GM13977 (cell line): ENCODE results near the gene AUTS2.
"Not testable (repeated sequence)": the region's sequence is repeated elsewhere in the genome, so short reads cannot be mapped to it uniquely, and the experiment has no call there.

Source experiments
- DNase-seq: peaks from one replicate; pipeline ENCODE4 v3.0.0; 2012; ENCODE audit warnings: low spot score
- in situ Hi-C: fragments of 300-500 bp; cut with MboI; formaldehyde crosslinking; loops from one replicate; pipeline ENCODE4 v1.12.0; 2022; ENCODE audit warnings: low sequenced_read_pairs, low pct_unique_long_range_greater_than_20kb, mixed read lengths, inconsistent platforms; ENCODE audit not compliant: unreplicated experiment
- TF ChIP-seq, protein P1 (sequence below): IDR thresholded peaks from 2 replicates; pipeline ENCODE4 v1.5.1; 2012; ENCODE audit warnings: mild to moderate bottlenecking, control low read depth; ENCODE audit not compliant: insufficient read depth; ENCODE audit errors: extremely low read depth, missing control alignments

The AUTS2 gene

DNA sequence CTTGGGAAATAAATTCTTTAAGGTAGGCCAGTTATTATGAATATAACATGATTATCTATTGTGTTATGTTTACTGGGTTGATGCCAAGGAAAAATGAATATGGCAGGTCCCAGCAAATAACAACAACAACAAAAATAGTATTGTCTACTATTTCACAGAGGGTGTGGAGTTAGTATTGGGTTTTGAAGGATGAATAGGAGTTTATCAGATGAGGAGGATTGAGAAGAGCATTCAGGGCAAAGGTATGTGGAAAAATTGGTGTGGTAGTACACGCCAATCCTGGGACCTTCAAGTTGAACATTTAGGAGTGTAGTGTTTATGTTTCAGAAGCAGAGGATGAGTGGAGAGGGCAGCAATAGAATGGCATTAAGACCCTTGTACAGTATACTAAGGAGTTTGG lies 671.9 kb downstream of the AUTS2 start:
- TF ChIP-seq, protein P1, sequence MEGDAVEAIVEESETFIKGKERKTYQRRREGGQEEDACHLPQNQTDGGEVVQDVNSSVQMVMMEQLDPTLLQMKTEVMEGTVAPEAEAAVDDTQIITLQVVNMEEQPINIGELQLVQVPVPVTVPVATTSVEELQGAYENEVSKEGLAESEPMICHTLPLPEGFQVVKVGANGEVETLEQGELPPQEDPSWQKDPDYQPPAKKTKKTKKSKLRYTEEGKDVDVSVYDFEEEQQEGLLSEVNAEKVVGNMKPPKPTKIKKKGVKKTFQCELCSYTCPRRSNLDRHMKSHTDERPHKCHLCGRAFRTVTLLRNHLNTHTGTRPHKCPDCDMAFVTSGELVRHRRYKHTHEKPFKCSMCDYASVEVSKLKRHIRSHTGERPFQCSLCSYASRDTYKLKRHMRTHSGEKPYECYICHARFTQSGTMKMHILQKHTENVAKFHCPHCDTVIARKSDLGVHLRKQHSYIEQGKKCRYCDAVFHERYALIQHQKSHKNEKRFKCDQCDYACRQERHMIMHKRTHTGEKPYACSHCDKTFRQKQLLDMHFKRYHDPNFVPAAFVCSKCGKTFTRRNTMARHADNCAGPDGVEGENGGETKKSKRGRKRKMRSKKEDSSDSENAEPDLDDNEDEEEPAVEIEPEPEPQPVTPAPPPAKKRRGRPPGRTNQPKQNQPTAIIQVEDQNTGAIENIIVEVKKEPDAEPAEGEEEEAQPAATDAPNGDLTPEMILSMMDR: no peak
- in situ Hi-C loops: no loop called here
- DNase-seq: no peak

DNA sequence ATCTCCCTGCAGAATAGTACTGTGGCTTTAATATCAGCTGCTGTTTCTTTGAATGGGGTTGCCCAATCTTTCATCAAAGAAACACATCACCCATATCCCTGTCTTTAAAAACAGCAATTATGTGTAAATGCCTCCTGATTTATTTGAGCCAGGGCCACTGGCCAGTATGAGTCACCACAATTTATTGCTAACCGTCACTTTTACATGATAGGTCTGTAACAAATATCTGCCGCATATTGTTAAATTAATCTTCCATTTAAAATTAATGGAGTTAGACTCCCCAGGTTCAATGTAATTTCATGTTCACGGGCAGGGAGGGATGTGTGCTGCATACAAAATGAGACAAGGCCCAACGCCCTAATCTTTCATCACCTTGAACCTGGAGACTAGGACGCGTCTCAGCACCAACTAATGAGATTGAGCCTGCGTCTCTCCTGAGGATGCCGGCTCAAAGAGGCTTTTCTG lies 673.4 kb downstream of the AUTS2 start:
- no peak for DNase-seq
- TF ChIP-seq, protein P1: no peak
- in situ Hi-C loops: no loop called here

DNA sequence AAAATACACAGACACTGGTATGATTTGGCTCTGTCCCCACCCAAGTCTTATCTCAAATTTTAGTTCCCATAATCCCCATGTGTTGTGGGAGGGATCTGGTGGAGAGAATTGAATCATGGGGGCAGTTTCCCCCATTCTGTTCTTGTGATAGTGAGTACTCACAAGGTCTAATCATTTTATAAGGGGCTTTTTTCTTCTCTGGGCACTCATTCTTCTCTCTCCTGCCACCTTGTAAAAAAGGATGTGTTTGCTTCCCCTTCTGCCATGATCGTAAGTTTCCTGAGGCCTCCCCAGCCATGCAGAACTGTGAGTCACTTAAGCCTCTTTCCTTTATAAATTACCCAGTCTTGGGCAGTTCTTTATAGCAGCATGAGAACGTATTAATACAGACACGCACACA lies 677.3 kb downstream of the AUTS2 start:
- in situ Hi-C loops, DNase-seq: not testable (repeated sequence)

DNA sequence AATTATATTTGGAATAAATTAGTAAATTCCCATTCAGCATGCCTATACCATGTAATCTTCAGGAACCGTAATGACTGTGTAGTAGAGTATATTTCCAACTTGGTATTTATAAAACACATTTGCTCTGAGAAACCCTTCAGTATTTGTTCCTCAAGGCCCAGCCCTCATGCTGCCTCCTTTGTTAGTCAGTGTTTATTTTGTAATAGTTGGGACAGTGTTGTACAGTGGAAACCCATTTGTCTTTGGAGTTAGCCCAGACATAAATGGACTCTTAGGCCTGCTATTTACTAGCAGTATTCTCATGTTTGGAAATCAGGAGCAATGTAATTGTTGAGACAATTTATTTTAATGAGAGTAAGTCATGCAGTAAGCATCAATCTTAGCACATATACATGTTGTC lies 686.9 kb downstream of the AUTS2 start:
- TF ChIP-seq, protein P1: no peak
- DNase-seq: no peak
- in situ Hi-C loops: no loop called here

DNA sequence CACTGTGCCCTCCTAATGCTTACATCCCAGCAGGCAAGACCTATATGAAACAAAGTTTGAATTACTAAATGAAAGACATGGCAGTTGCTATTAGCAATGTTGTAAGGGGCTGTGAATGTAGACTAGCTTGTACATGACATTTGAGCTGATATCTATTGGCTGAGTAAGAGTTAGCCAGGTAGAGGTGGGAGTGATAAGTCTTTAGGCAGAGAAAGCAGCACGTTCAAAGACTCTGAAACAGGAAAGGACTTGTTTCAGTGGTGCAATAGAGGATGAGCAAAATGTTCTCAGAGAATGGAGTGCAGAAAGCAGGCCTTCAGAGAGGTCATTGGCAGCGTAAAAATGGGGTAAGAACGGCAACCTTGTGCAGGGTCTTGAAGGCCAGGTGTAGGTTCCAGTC lies 687.6 kb downstream of the AUTS2 start:
- in situ Hi-C loops: no loop called here
- no peak for DNase-seq
- TF ChIP-seq, protein P1: no peak

DNA sequence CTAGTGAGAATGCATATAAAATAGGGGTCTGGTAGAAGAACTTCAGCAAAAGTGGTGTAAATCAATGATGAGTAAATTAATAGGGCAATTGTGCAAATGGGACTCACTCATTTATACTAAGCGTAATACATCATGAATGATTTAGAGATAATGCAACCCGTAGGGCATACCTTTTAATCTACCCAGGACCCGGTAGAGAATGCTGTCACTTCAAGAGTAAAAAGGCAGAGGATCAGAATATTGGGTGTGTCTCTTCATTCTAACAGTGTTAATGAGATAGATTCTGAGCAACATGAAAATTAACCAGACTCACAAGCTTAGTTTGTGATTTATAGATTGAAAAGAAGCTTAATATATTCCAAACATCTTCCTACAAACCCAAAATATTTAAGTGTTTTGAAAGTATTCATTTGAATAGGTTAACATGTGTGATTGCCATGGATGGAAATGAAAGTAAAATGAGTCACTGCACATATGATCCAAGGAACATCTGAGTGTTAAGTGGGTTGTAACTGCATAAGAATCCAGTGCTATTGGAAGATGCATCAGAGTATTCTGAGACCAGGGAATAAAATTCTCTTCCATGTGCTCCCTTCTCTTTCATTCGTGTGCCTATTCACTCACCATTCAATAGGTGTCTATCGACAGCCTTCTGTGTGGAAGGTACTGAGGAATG lies 690.6 kb downstream of the AUTS2 start:
- in situ Hi-C loops: no loop called here
- DNase-seq: no peak
- TF ChIP-seq, protein P1: no peak

DNA sequence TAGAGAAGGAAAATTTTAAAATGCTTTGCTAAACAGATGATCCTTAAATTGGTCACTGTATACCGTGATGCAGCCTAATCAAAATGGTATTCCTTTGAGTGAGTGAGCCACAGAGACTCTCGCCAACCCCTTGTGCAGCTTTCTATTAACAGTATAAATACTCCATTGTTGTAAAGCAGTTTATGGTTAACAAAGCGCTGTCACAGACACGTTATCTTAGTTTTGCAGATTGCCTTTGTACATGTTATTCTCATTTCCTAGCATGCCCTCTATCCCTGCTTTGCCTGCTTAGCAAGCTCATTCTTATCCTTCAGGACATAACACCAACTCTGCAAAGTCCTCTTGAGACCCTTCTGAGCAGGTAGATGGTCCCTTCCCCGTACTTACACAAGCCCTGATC lies 694.4 kb downstream of the AUTS2 start:
- in situ Hi-C loops: no loop called here
- TF ChIP-seq, protein P1: no peak
- no peak for DNase-seq
